Putamen (tissue), 1 donor: ENCODE data around the gene VTI1A.
"Not testable (repeated sequence)": the region's sequence is repeated elsewhere in the genome, so short reads cannot be mapped to it uniquely, and the experiment has no call there.

Experiments
- DNase-seq: peaks from one replicate; pipeline ENCODE4 v3.0.0-alpha.2; 2016; ENCODE audit warnings: low spot score

Gene VTI1A

DNA sequence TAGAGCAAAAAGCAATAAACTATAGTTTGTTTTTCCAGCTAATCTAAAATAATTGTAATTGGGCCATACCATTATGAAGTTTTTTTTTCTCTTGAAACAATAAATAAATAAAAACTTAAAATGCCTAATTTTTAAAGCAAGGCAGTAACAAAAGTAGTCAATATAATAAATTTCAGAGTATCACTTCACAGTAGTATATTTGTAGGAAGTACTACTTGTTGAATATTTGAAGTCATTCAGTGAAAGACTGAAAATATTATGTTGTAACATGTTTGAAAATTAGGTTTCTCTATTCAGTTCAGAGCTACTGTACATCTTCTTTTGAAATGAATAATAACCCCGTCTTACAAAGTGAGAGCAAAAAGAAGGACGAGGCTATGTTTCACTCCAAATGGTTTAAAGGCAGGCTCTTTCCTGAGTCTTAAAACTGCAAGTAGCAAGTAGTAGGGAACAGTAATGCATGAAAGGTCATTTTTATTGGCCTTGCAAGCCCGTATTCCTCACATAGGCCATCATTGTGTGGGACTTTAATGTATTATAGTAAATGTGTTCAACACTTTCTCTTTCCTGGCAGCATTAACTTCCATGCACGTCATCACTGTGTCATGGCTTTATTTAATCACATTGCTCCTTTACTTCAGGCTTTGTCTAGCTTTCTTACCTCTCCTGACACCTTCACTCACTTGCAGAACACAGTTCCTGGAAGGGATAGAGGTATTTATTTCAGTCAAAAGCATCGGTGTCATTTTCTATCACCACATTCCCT is 141.4 kb downstream of the VTI1A start:
- DNase-seq = no peak

DNA sequence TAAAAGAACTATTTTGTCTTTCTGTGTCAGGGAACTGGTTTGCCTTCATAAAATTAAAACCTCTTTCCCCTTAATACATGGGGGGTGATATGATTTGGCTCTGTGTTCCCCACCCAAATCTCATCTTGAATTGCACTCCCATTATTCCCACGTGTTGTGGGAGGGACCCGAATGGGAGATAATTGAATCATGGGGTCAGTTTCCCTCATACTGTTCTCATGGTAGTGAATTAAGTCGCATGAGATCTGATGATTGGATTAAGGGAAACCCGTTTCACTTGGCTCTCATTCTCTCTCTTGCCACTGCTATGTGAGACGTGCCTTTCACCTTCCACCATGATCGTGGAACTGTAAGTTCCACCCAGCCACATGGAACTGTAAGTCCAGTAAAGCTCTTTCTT is 142.1 kb downstream of the VTI1A start:
- no peak for DNase-seq

DNA sequence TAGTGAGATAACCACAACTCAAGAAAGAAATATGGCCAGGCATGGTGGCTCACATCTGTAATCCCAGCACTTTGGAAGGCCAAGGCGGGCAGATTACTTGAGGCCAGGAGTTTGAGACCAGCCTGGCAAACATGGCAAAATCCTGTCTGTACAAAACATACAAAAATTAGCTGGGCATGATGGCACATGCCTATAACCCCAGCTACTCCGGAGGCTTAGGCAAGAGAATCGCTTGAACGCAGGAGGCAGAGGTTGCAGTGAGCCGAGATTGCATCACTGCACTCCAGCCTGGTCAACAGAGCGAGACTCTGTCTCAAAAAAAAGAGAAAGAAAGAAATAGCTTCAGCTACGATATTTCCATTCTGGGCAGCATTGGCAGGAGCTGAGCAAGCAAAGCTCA is 143.8 kb downstream of the VTI1A start:
- DNase-seq = not testable (repeated sequence)

DNA sequence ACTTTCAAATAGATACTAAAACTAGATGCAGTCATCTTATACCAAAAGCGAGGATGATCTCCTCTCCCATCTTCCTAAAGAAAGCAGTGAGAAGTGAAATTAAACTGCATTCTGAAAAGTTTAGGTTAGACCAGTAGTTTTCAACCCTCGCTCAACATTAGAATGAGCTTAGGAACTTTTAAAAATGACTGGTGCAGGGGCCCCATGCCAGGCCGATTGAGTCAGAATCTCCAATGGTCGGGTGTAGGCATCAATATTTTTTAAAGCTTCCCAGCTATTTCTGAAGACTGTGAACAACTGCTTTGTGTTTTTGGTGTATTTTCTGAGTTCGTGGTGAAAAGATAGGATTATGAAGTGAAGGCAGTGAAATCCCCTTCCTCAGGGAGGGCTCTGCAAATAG is 146.0 kb downstream of the VTI1A start:
- no peak for DNase-seq

DNA sequence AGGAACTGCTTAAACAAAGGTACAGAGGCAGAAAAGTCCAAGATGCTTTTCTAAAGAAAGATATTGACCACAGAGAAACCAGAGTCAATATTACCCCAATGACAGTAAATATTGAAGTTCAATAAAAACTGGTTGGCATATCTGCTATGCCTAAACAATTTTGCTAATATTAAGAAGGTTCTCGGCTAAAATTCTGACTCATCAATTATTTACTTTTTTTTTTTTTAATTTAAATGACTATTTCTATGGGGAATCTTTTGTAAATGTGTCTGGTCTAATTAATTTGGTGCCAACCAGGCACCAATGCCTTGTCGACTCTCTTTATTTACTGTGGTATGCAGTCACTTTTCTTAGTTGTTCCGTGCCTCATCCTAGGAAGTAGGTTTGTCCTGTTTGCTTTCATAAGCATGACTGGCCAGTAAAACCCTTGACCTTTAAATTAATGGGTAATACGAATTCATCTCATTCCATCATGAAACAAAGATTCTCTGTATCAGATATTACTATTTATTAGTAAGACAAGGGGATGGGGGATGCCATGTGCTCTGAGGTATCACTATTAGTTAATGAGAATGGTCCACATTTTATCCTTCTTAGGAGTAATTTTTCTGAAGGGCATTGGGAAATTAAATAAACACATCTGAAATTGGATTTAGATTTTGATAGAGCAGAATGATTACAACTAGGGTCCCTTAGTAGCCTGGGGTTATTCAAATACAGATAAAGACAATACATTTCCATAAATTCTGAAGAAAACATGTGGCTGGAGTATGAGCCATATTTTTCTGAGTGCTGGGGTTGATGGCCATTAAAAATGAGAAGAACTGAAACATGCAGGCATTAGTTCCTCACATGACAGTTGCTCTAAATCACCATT is 154.4 kb downstream of the VTI1A start:
- DNase-seq = no peak

DNA sequence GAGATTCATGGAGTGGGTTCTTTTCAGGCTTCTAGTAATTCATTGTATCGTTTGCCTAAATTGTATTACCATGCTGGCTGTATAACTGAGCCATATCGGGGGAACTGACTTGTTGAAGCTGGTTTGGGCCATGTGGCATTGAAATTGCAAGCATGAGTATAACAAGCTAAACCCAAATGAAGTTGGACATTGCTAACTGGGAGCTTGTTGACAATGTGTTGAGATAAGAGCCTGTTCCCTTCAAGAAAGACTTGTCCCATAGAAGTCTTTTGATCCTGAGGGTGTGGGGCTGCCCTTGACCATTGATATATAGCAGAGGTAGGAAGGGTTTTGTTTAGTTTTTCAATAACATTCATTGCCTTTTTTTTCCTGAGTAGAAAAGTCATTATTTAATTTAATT is 156.0 kb downstream of the VTI1A start:
- no peak for DNase-seq

DNA sequence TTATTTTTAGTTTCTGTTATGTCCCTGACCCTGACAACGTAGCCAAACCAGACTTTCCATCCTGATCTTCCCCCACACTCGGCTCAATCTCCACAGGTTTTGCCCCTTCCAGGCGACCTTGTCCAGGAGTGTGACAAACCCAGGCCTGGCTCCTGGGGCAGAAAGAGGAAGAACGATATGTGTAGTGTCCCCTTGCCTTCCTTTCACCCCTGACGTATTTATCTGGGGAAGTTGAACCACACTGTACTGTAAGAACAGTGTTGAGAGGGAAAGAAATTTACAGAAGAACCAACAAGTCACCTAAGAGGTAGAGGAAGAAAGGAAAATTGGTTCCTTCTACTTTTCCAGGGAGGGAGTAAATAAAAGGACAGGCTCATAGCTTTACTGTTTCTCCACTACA is 158.0 kb downstream of the VTI1A start:
- DNase-seq = no peak

DNA sequence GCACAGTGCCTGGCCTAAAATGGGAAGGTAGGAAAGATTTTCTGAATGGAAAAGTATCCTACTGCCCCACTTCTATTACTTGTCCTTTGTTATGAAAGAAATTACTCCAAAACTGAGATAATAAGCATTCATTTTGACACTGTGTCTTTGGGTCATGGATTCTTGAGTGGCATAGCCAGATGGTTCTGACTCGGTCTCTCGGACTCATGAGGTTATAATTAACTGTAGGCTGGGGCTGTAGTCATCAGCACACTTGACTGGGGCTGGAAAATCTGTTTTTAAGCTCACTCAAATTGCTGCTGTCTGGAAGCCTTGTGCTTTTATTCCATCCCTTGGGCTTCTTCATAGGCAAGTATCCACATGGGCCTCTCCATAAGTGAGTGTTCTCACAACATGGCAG is 160.5 kb downstream of the VTI1A start:
- no peak for DNase-seq

DNA sequence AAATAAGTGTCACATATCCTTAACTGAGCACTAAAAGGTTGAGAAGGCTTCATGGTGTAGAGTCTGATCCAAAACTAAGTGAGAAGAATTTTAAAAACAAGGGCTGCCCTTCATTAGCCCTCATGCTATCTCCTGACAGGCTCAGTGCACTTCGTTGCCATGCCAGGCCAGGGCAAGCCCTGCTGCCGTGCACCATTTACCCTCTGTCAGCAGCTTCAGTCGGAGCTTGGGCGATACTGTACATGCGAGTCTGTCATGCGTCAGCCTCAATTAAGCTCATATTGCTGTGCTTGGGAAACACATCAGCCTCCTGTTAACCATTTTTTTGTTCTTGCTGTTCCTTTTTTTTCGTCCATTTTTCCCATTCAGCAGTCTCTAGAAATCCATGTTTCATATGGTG is 166.6 kb downstream of the VTI1A start:
- no peak for DNase-seq

DNA sequence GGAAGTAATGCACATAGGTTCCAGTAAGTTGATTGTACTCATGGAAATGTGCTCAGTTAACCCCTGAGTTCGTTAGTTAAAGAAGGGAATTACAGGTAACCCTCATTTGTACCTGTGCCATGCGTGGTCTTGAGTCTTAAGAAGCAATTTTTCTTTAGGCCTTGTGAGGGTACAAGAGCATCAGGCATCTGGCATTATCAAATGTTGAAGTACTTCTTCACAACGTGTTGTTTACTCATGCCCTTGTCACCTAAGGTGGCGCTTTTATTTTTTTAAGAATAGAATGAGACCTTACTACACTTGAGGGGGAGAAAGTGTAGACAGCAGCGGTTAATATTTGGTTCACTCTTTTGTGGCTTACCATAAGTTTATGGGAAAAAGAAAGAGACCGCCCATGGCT is 167.1 kb downstream of the VTI1A start:
- DNase-seq = no peak

DNA sequence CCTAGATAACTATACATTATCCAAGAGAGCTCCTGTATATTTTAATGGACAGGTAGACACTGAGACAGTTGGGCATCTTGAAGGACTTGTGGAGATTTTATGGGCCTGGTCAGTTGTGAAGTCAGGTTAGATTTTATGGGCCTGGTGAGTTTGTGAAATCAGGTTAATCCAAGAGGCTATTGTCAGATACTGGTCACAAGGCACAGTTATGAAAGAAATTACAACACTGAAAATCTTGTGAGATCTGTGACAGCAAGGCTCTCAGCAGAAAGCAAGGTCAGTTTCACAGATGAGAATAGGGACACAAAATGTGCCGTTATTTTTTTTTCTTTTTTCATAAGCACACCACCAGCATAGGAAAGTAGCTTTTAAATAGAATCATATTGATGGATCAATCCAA is 167.6 kb downstream of the VTI1A start:
- no peak for DNase-seq

DNA sequence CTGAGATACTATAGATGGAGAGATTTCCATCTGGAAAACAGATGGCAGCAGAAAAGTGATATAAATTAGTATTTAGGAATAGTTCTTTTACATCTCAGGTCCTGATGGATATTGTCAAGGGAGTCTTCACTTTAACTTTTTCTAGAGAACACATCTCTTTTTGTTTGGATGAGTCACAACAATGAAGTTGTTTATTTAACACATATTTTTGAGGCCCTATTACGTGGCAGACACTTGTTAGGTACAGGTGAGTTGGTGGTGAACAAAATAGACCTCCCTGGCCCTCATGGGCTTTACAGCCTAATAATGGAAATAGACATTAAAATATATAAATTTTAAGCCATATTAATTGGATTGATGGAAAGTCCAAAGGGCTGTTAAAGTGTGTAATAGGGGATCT is 168.3 kb downstream of the VTI1A start:
- DNase-seq = no peak

DNA sequence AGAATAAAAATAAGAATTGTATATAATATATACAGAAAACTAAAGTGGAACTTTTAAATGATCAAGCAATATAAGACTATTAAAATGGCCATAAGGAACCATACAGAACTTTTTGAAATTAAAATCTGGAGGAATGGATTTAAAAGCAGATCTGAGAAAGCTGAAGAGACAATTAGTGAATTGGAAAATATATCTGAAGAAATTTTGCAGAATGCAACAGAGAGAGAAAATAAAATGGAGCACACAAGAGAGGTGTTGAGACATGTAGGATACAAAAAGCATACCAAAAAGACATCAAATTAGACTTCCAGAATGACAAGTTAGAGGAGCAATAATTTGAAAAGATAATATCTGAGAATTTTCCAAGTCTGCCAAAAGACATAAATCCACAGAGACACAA is 169.6 kb downstream of the VTI1A start:
- no peak for DNase-seq

DNA sequence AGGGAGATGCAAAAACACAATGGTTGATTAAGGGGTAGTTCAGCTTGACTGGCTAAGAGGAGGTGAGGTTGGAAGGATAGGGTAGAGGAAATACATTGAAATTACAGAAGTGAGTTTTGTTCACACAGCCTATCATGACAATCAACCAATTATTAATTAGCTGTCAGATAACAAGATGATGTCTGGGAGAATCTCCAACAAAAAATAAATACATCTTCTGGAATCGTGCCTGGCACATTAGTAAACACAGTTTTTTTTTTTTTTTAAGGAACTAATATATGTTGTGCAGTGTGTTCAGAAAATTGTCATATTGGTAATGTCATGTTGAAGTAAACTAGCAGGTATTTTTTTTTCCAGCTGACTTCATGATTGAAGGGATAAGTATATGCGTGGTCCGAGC is 171.8 kb downstream of the VTI1A start:
- no peak for DNase-seq

DNA sequence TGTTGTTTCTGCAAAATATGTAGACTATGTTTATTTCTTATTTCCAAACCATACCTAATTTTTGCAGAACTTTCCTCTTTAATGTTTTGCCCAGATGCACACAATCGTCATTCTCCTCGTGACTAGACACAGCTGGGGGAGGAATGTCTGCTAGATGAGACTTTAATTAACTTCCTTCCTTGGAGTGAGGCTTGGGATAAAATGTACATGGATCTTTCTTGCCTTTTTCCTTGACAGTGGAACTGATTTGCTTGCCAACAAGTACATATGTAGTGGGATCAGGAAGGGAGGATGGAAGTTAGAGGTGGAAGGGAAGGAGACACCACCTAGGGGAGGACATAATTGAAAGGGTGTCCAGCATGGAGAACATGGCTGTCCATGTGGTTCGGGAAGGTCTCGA is 172.5 kb downstream of the VTI1A start:
- no peak for DNase-seq

DNA sequence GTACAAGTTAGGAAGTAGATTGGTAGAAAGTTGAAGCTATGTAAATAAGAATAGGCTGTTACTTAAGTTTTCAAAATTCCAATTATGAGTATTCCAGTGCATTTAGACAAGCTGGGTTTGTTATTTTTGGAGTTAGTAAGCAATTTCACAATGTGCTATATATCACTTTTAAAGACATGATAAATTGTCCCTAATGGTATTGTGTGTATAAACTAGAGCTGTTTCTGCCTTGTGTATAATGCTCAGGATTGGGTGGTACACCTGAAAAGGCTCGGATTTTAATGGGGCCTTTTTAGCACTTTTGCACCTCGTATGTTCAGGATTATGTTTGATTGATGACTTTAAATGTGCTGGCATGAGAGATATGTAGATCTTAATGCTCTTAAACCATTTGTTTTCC is 175.8 kb downstream of the VTI1A start:
- no peak for DNase-seq

DNA sequence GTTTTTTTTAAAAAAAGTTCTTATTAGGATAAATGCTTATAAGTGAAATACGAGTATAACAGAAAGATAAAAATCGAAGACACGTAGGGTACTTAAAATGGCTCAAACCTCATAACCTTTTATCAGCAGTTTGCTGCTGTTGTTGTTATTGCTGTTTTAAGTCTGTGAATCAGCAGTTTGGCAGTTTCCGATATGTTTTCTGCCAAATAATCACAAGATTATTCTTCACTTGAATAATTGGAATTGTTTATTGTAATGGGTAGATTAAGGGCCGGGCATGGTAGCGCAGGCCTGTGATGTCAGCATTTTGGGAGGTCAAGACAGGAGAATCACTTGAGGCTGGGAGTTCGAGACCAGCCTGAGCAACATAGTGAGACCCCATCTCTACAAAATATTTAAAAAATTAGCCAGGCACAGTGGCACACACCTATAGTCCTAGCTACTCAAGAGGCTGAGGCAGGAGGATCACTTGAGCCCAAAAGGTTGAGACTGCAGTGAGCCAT is 177.6 kb downstream of the VTI1A start:
- DNase-seq = peak; percentile 7

DNA sequence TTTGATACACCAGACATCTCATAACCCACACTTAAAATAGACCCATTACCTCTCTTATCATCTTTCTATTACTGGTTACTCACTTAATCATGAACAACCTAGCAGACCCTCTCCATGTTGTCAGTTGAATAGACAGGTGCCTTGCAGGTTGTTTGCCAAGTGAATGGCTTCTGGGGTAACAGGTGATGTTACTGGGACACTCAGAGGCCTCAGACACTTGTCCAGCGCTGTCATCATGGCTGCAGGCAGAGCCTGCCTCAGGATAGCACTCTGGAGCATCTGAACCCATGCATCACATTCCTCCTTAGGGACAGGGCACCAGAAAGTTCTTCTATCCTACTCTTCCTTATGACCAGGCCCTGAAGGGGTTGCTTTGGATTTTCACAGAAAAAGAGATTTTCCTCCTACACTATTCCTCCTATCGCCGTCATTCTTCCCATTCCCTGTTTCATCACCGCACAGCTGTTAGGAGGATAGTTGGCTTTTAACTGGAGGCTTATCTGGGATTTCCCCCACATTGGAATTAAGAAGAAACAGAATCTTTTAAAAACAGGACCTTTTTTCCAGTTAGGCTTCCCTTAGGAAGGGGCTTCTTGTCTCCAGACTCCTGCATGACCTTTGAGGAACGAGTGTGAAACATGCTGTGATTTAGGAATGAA is 182.1 kb downstream of the VTI1A start:
- no peak for DNase-seq

DNA sequence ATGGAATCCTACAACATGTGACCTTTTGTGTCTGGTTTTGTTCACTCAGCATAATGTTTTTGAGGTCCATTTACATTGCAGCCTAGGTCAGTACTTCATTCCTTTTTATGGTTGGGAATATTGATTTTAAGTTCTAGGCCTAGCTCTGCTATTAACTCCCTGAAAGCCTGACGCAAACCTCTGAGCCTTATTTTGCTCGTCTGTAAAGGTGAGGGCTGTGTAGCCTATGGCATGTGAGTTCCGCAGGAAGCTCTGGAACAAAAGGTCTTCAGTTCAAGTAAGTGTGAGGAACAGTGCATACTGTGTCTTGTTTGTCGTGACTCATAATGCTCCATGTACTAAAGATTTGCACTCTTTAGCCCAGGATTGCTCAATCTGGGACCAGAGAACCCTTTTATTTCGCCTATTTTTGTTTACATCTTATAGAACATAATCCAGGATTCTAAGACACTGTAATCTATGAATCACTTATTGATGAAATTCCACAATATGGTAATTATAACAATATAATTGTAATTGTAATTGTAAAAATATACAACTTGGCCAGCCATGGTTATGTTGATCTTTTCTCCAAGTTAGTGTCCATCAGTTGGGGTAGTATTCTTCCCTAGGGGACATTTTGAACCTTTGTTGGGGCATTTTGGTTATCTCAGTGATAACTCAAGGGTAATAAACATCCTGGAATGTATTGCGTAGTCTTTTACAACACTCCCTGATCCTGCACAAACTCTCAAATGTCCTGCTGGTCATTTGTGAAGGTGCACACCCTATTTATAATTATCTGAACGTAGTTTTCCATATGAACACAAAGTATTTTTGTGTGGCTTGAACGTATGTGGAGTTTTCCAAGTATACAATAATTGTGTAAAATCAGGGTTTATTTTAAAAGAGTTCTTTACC is 184.7 kb downstream of the VTI1A start:
- no peak for DNase-seq

DNA sequence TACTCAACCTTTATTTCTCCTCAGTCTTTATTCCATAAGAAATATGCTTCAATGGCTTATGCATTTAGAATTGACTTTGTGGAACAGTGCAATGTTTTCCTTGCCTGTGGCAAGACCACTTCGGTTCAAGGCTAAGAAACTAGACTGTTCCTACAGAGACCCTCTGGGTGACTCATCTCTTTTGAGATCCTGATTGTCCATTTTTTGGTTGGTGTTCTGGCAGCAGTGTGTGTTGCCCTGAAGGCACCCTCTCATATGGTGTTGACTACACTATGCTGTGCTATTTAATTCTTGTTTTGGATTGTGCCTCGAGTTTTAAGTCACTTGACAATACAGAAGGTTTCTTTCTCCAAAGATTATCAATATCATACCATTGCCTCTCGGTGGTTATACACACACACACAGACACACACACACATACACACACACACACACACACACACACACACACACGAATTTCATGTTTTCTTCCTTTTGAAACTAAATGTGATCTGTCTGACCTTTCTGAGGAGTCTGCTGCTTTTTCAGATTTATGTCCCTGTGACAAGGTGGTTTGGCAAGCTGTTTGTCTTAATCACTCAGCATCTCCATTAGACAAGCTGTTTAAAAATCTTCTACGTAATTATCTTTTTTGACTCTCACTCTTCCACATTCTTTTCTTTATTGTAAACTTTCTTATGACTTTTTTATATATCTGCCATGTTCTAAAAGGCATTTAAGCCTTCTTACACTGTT is 187.2 kb downstream of the VTI1A start:
- DNase-seq = no peak

DNA sequence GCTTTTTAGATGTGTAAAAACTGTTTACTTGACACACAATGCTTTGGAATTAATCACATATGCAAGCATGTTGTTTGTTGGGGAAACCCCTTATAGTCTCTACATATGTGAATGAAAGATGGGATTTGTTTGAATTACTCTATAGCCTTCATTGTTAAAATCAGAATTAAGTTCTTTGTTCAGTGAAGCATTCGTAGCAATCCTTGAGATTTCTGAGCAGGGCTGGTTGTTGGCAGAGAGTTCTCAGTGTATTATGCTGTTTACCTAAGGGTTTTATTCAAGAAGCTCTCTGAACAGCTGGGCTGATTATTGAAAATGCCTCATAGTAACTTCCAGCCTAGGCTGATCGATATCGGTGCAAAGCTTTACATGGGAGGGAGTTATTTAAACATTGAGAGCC is 190.9 kb downstream of the VTI1A start:
- DNase-seq = no peak
